ENCODE results near the gene ATG7.

- TF ChIP-seq, protein P1, sequence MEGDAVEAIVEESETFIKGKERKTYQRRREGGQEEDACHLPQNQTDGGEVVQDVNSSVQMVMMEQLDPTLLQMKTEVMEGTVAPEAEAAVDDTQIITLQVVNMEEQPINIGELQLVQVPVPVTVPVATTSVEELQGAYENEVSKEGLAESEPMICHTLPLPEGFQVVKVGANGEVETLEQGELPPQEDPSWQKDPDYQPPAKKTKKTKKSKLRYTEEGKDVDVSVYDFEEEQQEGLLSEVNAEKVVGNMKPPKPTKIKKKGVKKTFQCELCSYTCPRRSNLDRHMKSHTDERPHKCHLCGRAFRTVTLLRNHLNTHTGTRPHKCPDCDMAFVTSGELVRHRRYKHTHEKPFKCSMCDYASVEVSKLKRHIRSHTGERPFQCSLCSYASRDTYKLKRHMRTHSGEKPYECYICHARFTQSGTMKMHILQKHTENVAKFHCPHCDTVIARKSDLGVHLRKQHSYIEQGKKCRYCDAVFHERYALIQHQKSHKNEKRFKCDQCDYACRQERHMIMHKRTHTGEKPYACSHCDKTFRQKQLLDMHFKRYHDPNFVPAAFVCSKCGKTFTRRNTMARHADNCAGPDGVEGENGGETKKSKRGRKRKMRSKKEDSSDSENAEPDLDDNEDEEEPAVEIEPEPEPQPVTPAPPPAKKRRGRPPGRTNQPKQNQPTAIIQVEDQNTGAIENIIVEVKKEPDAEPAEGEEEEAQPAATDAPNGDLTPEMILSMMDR (IDR thresholded peaks at IDR 0.05) = no peak
- TF ChIP-seq REST (IDR thresholded peaks at IDR 0.05; ENCODE audit: insufficient read depth in 1 of 2, low read depth in 2 of 2, low read length in 1 of 2) = no peak
These were observed 138.4 kb downstream of the ATG7 start for GRCh38 chr3:11410564-11410963.
